Trophoblast cell (in vitro differentiated cells and primary cell): ENCODE data around the gene MKLN1.

Source experiments
- DNase-seq, 2 donors: peaks; one replicate each; pipeline ENCODE4 v3.0.0-alpha.2; 2016
- H2AFZ ChIP-seq: 2 replicates; pipeline ENCODE4 v1.6.1; 2013; ENCODE audit warnings: low read length, moderate library complexity, mild to moderate bottlenecking; ENCODE audit not compliant: insufficient read depth, poor library complexity
- H2AK5ac ChIP-seq: 2 replicates; pipeline ENCODE4 v1.6.1; 2013; ENCODE audit warnings: mild to moderate bottlenecking, low read length
- H2BK120ac ChIP-seq: 2 replicates; pipeline ENCODE4 v1.6.1; 2013; ENCODE audit warnings: low read length, mild to moderate bottlenecking, moderate library complexity; ENCODE audit not compliant: insufficient read depth, poor library complexity
- H2BK12ac ChIP-seq: 2 replicates; pipeline ENCODE4 v1.6.1; 2013; ENCODE audit warnings: mild to moderate bottlenecking, low read length, moderate library complexity
- H2BK5ac ChIP-seq: 2 replicates; pipeline ENCODE4 v1.6.1; 2013; ENCODE audit warnings: low read length, low read depth, moderate library complexity, mild to moderate bottlenecking; ENCODE audit not compliant: poor library complexity
- H3K14ac ChIP-seq: 2 replicates; pipeline ENCODE4 v1.6.1; 2013; ENCODE audit warnings: mild to moderate bottlenecking, low read length
- H3K18ac ChIP-seq: 2 replicates; pipeline ENCODE4 v1.6.1; 2013; ENCODE audit warnings: mild to moderate bottlenecking, low read length
- H3K23ac ChIP-seq: 2 replicates; pipeline ENCODE4 v1.6.1; 2013; ENCODE audit warnings: low read length
- H3K27ac ChIP-seq: 2 replicates; pipeline ENCODE4 v1.5.1; 2013; ENCODE audit warnings: low read depth, mild to moderate bottlenecking, inconsistent platforms, low read length, moderate library complexity
- H3K27me3 ChIP-seq: 2 replicates; pipeline ENCODE4 v1.6.1; 2013; ENCODE audit warnings: inconsistent platforms, mild to moderate bottlenecking, low read length, moderate library complexity; ENCODE audit not compliant: insufficient read depth
- H3K36me3 ChIP-seq, 2 experiments: 1 replicate in 1 of 2; 2 replicates in 1 of 2; pipeline ENCODE4 v1.6.1; 2013; ENCODE audit warnings: low read length in 2 of 2, mild to moderate bottlenecking in 2 of 2, moderate library complexity in 1 of 2; ENCODE audit not compliant: insufficient read depth in 2 of 2, control insufficient read depth in 1 of 2
- H3K4ac ChIP-seq: 2 replicates; pipeline ENCODE4 v1.6.1; 2013; ENCODE audit warnings: low read depth, mild to moderate bottlenecking, low read length, moderate library complexity
- H3K4me1 ChIP-seq, 2 experiments: 1 replicate in 1 of 2; 2 replicates in 1 of 2; pipeline ENCODE4 v1.6.1; 2013; ENCODE audit warnings: low read length in 2 of 2, mild to moderate bottlenecking in 2 of 2, moderate library complexity in 1 of 2; ENCODE audit not compliant: insufficient read depth in 2 of 2, control insufficient read depth in 1 of 2
- H3K4me2 ChIP-seq: 2 replicates; pipeline ENCODE4 v1.6.1; 2013; ENCODE audit warnings: inconsistent platforms, mild to moderate bottlenecking, low read length, moderate library complexity
- H3K4me3 ChIP-seq: 2 replicates; pipeline ENCODE4 v1.5.1; 2013; ENCODE audit warnings: mild to moderate bottlenecking, low read depth, low read length, inconsistent platforms
- H3K79me1 ChIP-seq: one replicate; pipeline ENCODE4 v1.6.1; 2013; ENCODE audit warnings: low read length
- H3K79me2 ChIP-seq: 2 replicates; pipeline ENCODE4 v1.6.1; 2013; ENCODE audit warnings: low read length, mild to moderate bottlenecking; ENCODE audit not compliant: control insufficient read depth, insufficient read depth, poor library complexity
- H3K9ac ChIP-seq: 2 replicates; pipeline ENCODE4 v1.6.1; 2013; ENCODE audit warnings: mild to moderate bottlenecking, low read length
- H3K9me3 ChIP-seq: 2 replicates; pipeline ENCODE4 v1.6.1; 2013; ENCODE audit warnings: low read depth, mild to moderate bottlenecking, control low read depth, inconsistent platforms, low read length; ENCODE audit not compliant: insufficient read depth
- H4K12ac ChIP-seq: 2 replicates; pipeline ENCODE4 v1.6.1; 2013; ENCODE audit warnings: low read depth, mild to moderate bottlenecking, low read length, moderate library complexity
- H4K8ac ChIP-seq: 2 replicates; pipeline ENCODE4 v1.6.1; 2013; ENCODE audit warnings: low read depth, mild to moderate bottlenecking, low read length, moderate library complexity
- H4K91ac ChIP-seq: one replicate; pipeline ENCODE4 v1.6.1; 2013; ENCODE audit warnings: low read depth, mild to moderate bottlenecking, low read length, moderate library complexity
- WGBS: extraction: QIAGEN DNeasy Blood & Tissue Kit; methylation state at CpG from one replicate; pipeline ENCODE4 v1.1.7; 2013; ENCODE audit warnings: missing lambda C conversion rate; ENCODE audit not compliant: insufficient read length, insufficient coverage; ENCODE audit errors: extremely low coverage; 5-methylcytosine and 5-hydroxymethylcytosine counted together

Gene MKLN1

DNA sequence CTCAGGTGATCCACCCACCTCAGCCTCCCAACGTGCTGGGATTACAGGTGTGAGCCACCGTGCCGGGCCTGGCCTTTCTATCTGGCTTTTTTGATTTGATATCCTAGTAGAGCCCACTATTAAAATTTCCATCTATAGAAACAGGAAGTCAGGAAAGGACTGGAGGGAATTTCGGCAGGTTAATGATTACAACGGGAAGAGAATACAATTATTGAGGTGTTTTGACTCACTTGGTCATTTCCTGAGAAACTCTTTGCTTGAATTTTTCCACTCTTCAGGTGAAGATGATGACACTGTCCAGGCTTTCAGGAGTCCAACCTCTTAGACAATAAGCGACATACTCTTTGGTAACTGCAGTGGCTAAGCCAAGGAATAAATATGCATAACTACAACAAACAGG lies 1.1 kb upstream of the MKLN1 start:
- Histone ChIP-seq H3K23ac (no peak overlapping the region), H2BK120ac (no peak overlapping the region), H3K18ac (no peak overlapping the region), H2AFZ (no peak overlapping the region), H3K79me1 (peaks cover 10% of the 10 kb centered on the region), H3K4me3 (no peak overlapping the region), H3K4me1 (peaks cover 3 to 5% of the 10 kb centered on the region in 2 experiments), H2AK5ac (no peak overlapping the region), H4K8ac (no peak overlapping the region), H2BK5ac (no peak overlapping the region), H3K79me2 (peaks cover 8% of the 10 kb centered on the region), H4K12ac (no peak overlapping the region), H3K9ac (no peak overlapping the region), H3K14ac (no peak overlapping the region), H3K4ac (no peak overlapping the region), H2BK12ac (no peak overlapping the region), H3K36me3 (no peaks in the 10 kb centered on the region), H3K9me3 (no peaks in the 10 kb centered on the region), H3K27ac (no peak overlapping the region), H3K4me2 (peak overlapping the region; percentile 67), H3K27me3 (no peaks in the 10 kb centered on the region), H4K91ac (no peak overlapping the region)
- no peak for DNase-seq
- no CpG with 5 or more reads among the region's 6 CpGs for WGBS

DNA sequence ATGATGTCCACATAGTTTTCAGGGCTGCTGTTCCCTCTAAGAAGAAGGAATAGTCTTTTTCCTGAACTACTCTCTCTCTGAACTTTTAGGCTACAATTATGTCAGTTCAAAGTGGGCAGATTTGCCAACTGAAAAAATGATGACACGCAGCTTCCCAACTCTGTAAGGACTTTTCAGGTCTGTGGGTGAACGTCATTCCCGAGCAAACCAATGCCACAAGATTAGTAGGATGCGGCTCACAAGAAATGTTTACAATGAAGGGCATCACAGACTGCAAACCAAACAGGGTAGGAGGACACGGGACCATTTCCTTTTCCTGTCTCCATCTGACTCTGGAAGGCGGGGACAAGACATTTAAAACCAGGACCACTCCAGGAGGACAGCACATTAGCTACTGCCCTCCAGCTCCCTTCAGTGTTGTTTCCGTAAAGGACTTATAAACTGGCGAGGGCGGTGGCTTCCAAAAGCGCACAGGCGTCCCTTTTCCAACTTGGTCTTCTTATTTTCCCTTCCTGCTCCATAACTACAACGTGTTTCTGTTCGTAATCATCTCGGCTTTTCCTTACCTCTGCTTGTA lies 539 bp upstream of the MKLN1 start:
- H3K4ac ChIP-seq = no peak overlapping the region

DNA sequence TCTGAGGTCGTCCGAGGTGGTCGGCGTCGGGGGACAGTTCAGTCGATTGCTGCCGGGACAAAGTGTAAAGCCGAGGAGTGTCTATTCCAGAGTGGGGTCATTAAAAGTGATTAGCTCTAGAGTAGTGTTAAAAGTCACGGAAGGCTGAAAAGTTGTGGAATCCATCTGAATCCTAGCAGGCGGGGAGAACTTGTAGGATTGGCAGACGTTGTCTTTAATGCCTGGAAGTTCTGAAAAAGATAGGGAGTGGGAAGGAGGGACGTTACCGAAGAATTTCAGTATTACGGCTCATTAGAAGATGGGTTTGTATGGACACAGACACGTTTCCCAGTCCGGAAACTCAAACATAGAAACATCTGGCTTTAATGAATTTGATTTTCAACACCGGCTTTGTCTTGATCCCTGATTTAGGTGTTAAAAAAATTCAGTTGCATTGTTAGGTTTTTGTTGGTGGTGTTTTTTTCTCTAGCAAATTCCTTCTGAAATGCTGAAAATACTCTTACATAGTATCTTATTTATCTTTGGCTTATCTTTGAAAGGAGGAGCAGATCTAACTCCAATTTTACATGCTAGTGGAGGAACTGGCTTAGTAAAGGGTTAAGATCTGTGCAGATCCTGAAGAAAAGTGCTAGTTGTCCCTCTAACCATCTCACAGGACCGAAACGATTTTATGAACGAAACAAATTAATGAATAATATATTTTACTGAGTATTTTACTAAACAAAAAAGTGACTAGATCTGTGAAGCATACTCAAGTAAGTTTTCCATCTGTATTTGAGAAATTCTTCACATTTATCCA lies 900 bp downstream of the MKLN1 start:
- Histone ChIP-seq H3K4ac (peak overlapping the region; percentile 35), H3K27me3 (no peaks in the 10 kb centered on the region), H4K12ac (peak overlapping the region; percentile 97), H2AK5ac (peak overlapping the region; percentile 6), H4K8ac (peak overlapping the region; percentile 98), H4K91ac (peak overlapping the region; percentile 95), H3K79me2 (peaks cover 8% of the 10 kb centered on the region), H3K27ac (peak overlapping the region; percentile 87), H3K9me3 (no peaks in the 10 kb centered on the region), H2BK12ac (no peak overlapping the region), H2AFZ (peak overlapping the region; percentile 92), H3K14ac (peak overlapping the region; percentile 80), H3K4me1 (peaks cover 3 to 5% of the 10 kb centered on the region in 2 experiments), H3K18ac (peak overlapping the region; percentile 99), H3K4me3 (peak overlapping the region; percentile 98), H3K9ac (peak overlapping the region; percentile 98), H2BK120ac (peak overlapping the region; percentile 61), H3K4me2 (peak overlapping the region; percentile 83), H2BK5ac (peak overlapping the region; percentile 94), H3K36me3 (no peaks in the 10 kb centered on the region), H3K23ac (no peak overlapping the region), H3K79me1 (peaks cover 10% of the 10 kb centered on the region)
- no CpG with 5 or more reads among the region's 20 CpGs for WGBS
- peak; percentile 1 to 50 for DNase-seq

More for the DNA sequence above, 539 bp upstream of the MKLN1 start:
- Histone ChIP-seq H2BK12ac (no peak overlapping the region), H2BK120ac (peak overlapping the region; percentile 43), H4K8ac (peak overlapping the region; percentile 66), H2BK5ac (peak overlapping the region; percentile 67), H2AFZ (peak overlapping the region; percentile 79), H3K18ac (peak overlapping the region; percentile 23), H3K9ac (peak overlapping the region; percentile 21), H3K23ac (no peak overlapping the region), H3K9me3 (no peaks in the 10 kb centered on the region), H3K27me3 (no peaks in the 10 kb centered on the region), H4K91ac (peak overlapping the region; percentile 50), H3K36me3 (no peaks in the 10 kb centered on the region), H3K4me1 (peaks cover 3 to 5% of the 10 kb centered on the region in 2 experiments), H3K79me2 (peaks cover 8% of the 10 kb centered on the region), H3K14ac (peak overlapping the region; percentile 51), H3K79me1 (peaks cover 10% of the 10 kb centered on the region), H2AK5ac (no peak overlapping the region), H4K12ac (no peak overlapping the region), H3K4me2 (peak overlapping the region; percentile 67), H3K27ac (peak overlapping the region; percentile 63), H3K4me3 (peak overlapping the region; percentile 98)
- peak in 1 of 2 donors; percentile 9 for DNase-seq
- WGBS = no CpG with 5 or more reads among the region's 14 CpGs

DNA sequence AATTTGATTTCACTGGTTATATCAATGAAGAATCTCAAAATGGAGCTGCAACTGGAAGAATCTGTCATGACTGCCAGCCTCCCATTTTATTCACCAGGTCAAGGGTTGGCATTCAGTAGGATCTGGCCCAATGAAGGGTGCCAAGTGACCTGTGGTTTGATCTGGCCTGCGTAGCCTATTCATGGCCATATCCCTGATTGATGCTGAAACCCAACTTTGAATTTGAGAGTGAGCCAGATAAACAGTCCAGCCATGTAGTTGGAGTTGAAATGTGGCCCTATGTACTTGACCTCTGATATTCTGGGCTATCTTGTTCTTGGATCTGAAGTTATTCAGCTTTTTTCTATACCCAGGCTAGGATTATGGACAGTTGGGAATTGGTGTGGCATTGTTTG lies 1.5 kb downstream of the MKLN1 start:
- H3K27ac ChIP-seq = no peak overlapping the region
- peaks cover 10% of the 10 kb centered on the region for H3K79me1 ChIP-seq
- no peak overlapping the region for H2BK12ac ChIP-seq
- no peak overlapping the region for H4K8ac ChIP-seq
- H2AK5ac ChIP-seq = no peak overlapping the region
- DNase-seq = no peak
- no peaks in the 10 kb centered on the region for H3K36me3 ChIP-seq
- H4K91ac ChIP-seq = no peak overlapping the region
- no peak overlapping the region for H3K23ac ChIP-seq
- no CpG with 5 or more reads among the region's 1 CpG for WGBS
- peaks cover 8% of the 10 kb centered on the region for H3K79me2 ChIP-seq
- no peak overlapping the region for H3K14ac ChIP-seq
- H3K4me1 ChIP-seq = peaks cover 3 to 5% of the 10 kb centered on the region in 2 experiments
- H3K9me3 ChIP-seq = no peaks in the 10 kb centered on the region
- H2BK5ac ChIP-seq = no peak overlapping the region
- H4K12ac ChIP-seq = no peak overlapping the region
- H3K4ac ChIP-seq = peak overlapping the region; percentile 53
- no peak overlapping the region for H2AFZ ChIP-seq
- no peak overlapping the region for H3K18ac ChIP-seq
- H3K9ac ChIP-seq = no peak overlapping the region
- peak overlapping the region; percentile 58 for H3K4me2 ChIP-seq
- H3K4me3 ChIP-seq = no peak overlapping the region
- H2BK120ac ChIP-seq = no peak overlapping the region
- H3K27me3 ChIP-seq = no peaks in the 10 kb centered on the region
